ENCODE data around the gene CSRP2.

CSRP2 gene

GRCh38 chr12:76915361-76916169 is 36.7 kb upstream of the CSRP2 start:
- Histone ChIP-seq H3K4me1 (ENCODE audit: control insufficient read depth, insufficient read depth, low read length, poor library complexity, severe bottlenecking) (no peaks in the 10 kb centered on the region), H3K27me3 (replicated peaks; ENCODE audit: control insufficient read depth, insufficient read depth, low read length, poor library complexity, severe bottlenecking) (no peaks in the 10 kb centered on the region), H3K27ac (ENCODE audit: insufficient read depth, low read length, poor library complexity, severe bottlenecking) (no peak overlapping the region), H3K4me3 (ENCODE audit: insufficient read depth, low read depth, low read length, poor library complexity, severe bottlenecking) (no peak overlapping the region), H3K36me3 (ENCODE audit: control insufficient read depth, insufficient read depth, low read length) (no peaks in the 10 kb centered on the region), H3K9me3 (ENCODE audit: control insufficient read depth, low read length) (no peaks in the 10 kb centered on the region)
- DNase-seq: no peak

GRCh38 chr12:76914102-76914859 is 35.5 kb upstream of the CSRP2 start:
- Histone ChIP-seq H3K36me3 (ENCODE audit: control insufficient read depth, insufficient read depth, low read length) (no peaks in the 10 kb centered on the region), H3K27ac (ENCODE audit: insufficient read depth, low read length, poor library complexity, severe bottlenecking) (no peak overlapping the region), H3K27me3 (replicated peaks; ENCODE audit: control insufficient read depth, insufficient read depth, low read length, poor library complexity, severe bottlenecking) (no peaks in the 10 kb centered on the region), H3K9me3 (ENCODE audit: control insufficient read depth, low read length) (no peaks in the 10 kb centered on the region), H3K4me1 (ENCODE audit: control insufficient read depth, insufficient read depth, low read length, poor library complexity, severe bottlenecking) (no peaks in the 10 kb centered on the region), H3K4me3 (ENCODE audit: insufficient read depth, low read depth, low read length, poor library complexity, severe bottlenecking) (no peak overlapping the region)
- DNase-seq: no peak

GRCh38 chr12:76909290-76909689 is 30.5 kb upstream of the CSRP2 start:
- Histone ChIP-seq H3K9me3 (ENCODE audit: control insufficient read depth, low read length) (no peaks in the 10 kb centered on the region), H3K27me3 (replicated peaks; ENCODE audit: control insufficient read depth, insufficient read depth, low read length, poor library complexity, severe bottlenecking) (no peaks in the 10 kb centered on the region), H3K4me3 (ENCODE audit: insufficient read depth, low read depth, low read length, poor library complexity, severe bottlenecking) (no peak overlapping the region), H3K27ac (ENCODE audit: insufficient read depth, low read length, poor library complexity, severe bottlenecking) (no peak overlapping the region), H3K36me3 (ENCODE audit: control insufficient read depth, insufficient read depth, low read length) (no peaks in the 10 kb centered on the region), H3K4me1 (ENCODE audit: control insufficient read depth, insufficient read depth, low read length, poor library complexity, severe bottlenecking) (no peaks in the 10 kb centered on the region)
- no peak for DNase-seq

GRCh38 chr12:76908303-76909017 is 29.6 kb upstream of the CSRP2 start:
- no peaks in the 10 kb centered on the region for H3K36me3 ChIP-seq (ENCODE audit: control insufficient read depth, insufficient read depth, low read length)

GRCh38 chr12:76901628-76902380 is 23.0 kb upstream of the CSRP2 start:
- no peaks in the 10 kb centered on the region for H3K4me1 ChIP-seq (ENCODE audit: control insufficient read depth, insufficient read depth, low read length, poor library complexity, severe bottlenecking)
- no peaks in the 10 kb centered on the region for H3K9me3 ChIP-seq (ENCODE audit: control insufficient read depth, low read length)
- no peaks in the 10 kb centered on the region for H3K36me3 ChIP-seq (ENCODE audit: control insufficient read depth, insufficient read depth, low read length)
- DNase-seq: no peak
- H3K27ac ChIP-seq (ENCODE audit: insufficient read depth, low read length, poor library complexity, severe bottlenecking): no peak overlapping the region
- no peaks in the 10 kb centered on the region for H3K27me3 ChIP-seq (replicated peaks; ENCODE audit: control insufficient read depth, insufficient read depth, low read length, poor library complexity, severe bottlenecking)
- no peak overlapping the region for H3K4me3 ChIP-seq (ENCODE audit: insufficient read depth, low read depth, low read length, poor library complexity, severe bottlenecking)

More at GRCh38 chr12:76908303-76909017, 29.6 kb upstream of the CSRP2 start:
- Histone ChIP-seq H3K4me1 (ENCODE audit: control insufficient read depth, insufficient read depth, low read length, poor library complexity, severe bottlenecking) (no peaks in the 10 kb centered on the region), H3K27ac (ENCODE audit: insufficient read depth, low read length, poor library complexity, severe bottlenecking) (no peak overlapping the region), H3K9me3 (ENCODE audit: control insufficient read depth, low read length) (no peaks in the 10 kb centered on the region), H3K4me3 (ENCODE audit: insufficient read depth, low read depth, low read length, poor library complexity, severe bottlenecking) (no peak overlapping the region), H3K27me3 (replicated peaks; ENCODE audit: control insufficient read depth, insufficient read depth, low read length, poor library complexity, severe bottlenecking) (no peaks in the 10 kb centered on the region)
- no peak for DNase-seq

GRCh38 chr12:76899522-76899921 is 20.7 kb upstream of the CSRP2 start:
- no peak overlapping the region for H3K4me3 ChIP-seq (ENCODE audit: insufficient read depth, low read depth, low read length, poor library complexity, severe bottlenecking)
- H3K4me1 ChIP-seq (ENCODE audit: control insufficient read depth, insufficient read depth, low read length, poor library complexity, severe bottlenecking): no peaks in the 10 kb centered on the region
- no peak overlapping the region for H3K27ac ChIP-seq (ENCODE audit: insufficient read depth, low read length, poor library complexity, severe bottlenecking)
- no peak for DNase-seq
- H3K27me3 ChIP-seq (replicated peaks; ENCODE audit: control insufficient read depth, insufficient read depth, low read length, poor library complexity, severe bottlenecking): no peaks in the 10 kb centered on the region
- no peaks in the 10 kb centered on the region for H3K36me3 ChIP-seq (ENCODE audit: control insufficient read depth, insufficient read depth, low read length)
- H3K9me3 ChIP-seq (ENCODE audit: control insufficient read depth, low read length): no peaks in the 10 kb centered on the region

GRCh38 chr12:76898442-76898841 is 19.6 kb upstream of the CSRP2 start:
- no peaks in the 10 kb centered on the region for H3K4me1 ChIP-seq (ENCODE audit: control insufficient read depth, insufficient read depth, low read length, poor library complexity, severe bottlenecking)
- H3K4me3 ChIP-seq (ENCODE audit: insufficient read depth, low read depth, low read length, poor library complexity, severe bottlenecking): no peak overlapping the region
- DNase-seq: no peak
- no peaks in the 10 kb centered on the region for H3K36me3 ChIP-seq (ENCODE audit: control insufficient read depth, insufficient read depth, low read length)
- no peaks in the 10 kb centered on the region for H3K27me3 ChIP-seq (replicated peaks; ENCODE audit: control insufficient read depth, insufficient read depth, low read length, poor library complexity, severe bottlenecking)
- H3K9me3 ChIP-seq (ENCODE audit: control insufficient read depth, low read length): no peaks in the 10 kb centered on the region
- H3K27ac ChIP-seq (ENCODE audit: insufficient read depth, low read length, poor library complexity, severe bottlenecking): no peak overlapping the region

- H3K4me3 ChIP-seq (ENCODE audit: insufficient read depth, low read depth, low read length, poor library complexity, severe bottlenecking): no peak overlapping the region
- H3K27me3 ChIP-seq (replicated peaks; ENCODE audit: control insufficient read depth, insufficient read depth, low read length, poor library complexity, severe bottlenecking): no peaks in the 10 kb centered on the region
- no peaks in the 10 kb centered on the region for H3K9me3 ChIP-seq (ENCODE audit: control insufficient read depth, low read length)
- no peak overlapping the region for H3K27ac ChIP-seq (ENCODE audit: insufficient read depth, low read length, poor library complexity, severe bottlenecking)
- H3K4me1 ChIP-seq (ENCODE audit: control insufficient read depth, insufficient read depth, low read length, poor library complexity, severe bottlenecking): no peaks in the 10 kb centered on the region
- no peaks in the 10 kb centered on the region for H3K36me3 ChIP-seq (ENCODE audit: control insufficient read depth, insufficient read depth, low read length)
- no peak for DNase-seq
These were observed 17.5 kb upstream of the CSRP2 start for GRCh38 chr12:76896274-76896673.

GRCh38 chr12:76895796-76896195 is 17.0 kb upstream of the CSRP2 start:
- H3K4me1 ChIP-seq (ENCODE audit: control insufficient read depth, insufficient read depth, low read length, poor library complexity, severe bottlenecking): no peaks in the 10 kb centered on the region
- no peak overlapping the region for H3K27ac ChIP-seq (ENCODE audit: insufficient read depth, low read length, poor library complexity, severe bottlenecking)
- no peak for DNase-seq
- no peaks in the 10 kb centered on the region for H3K36me3 ChIP-seq (ENCODE audit: control insufficient read depth, insufficient read depth, low read length)
- H3K4me3 ChIP-seq (ENCODE audit: insufficient read depth, low read depth, low read length, poor library complexity, severe bottlenecking): no peak overlapping the region
- H3K9me3 ChIP-seq (ENCODE audit: control insufficient read depth, low read length): no peaks in the 10 kb centered on the region
- H3K27me3 ChIP-seq (replicated peaks; ENCODE audit: control insufficient read depth, insufficient read depth, low read length, poor library complexity, severe bottlenecking): no peaks in the 10 kb centered on the region
